HG03025 (cell line): ENCODE data around the gene PTH1R.
"Not testable (repeated sequence)": the region's sequence is repeated elsewhere in the genome, so short reads cannot be mapped to it uniquely, and the experiment has no call there.

Experiments
- ATAC-seq: cut with Tn5 transposase; IDR thresholded peaks from one replicate; pipeline ENCODE4 v1.9.1; 2021; ENCODE audit warnings: mild to moderate bottlenecking, moderate library complexity; ENCODE audit not compliant: unreplicated experiment, low FRiP score

The PTH1R gene

GRCh38 chr3:46908986-46909534 lies 31.5 kb downstream of the PTH1R start:
- ATAC-seq = no peak

GRCh38 chr3:46909535-46910161 lies 32.1 kb downstream of the PTH1R start:
- no peak for ATAC-seq

GRCh38 chr3:46910166-46910760 lies 32.7 kb downstream of the PTH1R start:
- ATAC-seq = no peak

- ATAC-seq = not testable (repeated sequence)
Measured at GRCh38 chr3:46910914-46911313, 33.4 kb downstream of the PTH1R start.

GRCh38 chr3:46912986-46913385 lies 35.5 kb downstream of the PTH1R start:
- no peak for ATAC-seq

- ATAC-seq = no peak
Measured at GRCh38 chr3:46913644-46914043, 36.1 kb downstream of the PTH1R start.

GRCh38 chr3:46914849-46915248 lies 37.3 kb downstream of the PTH1R start:
- no peak for ATAC-seq

- no peak for ATAC-seq
Measured at GRCh38 chr3:46915297-46915822, 37.8 kb downstream of the PTH1R start.

GRCh38 chr3:46916278-46916677 lies 38.8 kb downstream of the PTH1R start:
- no peak for ATAC-seq

- no peak for ATAC-seq
Measured at GRCh38 chr3:46916799-46917198, 39.3 kb downstream of the PTH1R start.

GRCh38 chr3:46917257-46917656 lies 39.7 kb downstream of the PTH1R start:
- ATAC-seq = no peak

- ATAC-seq = no peak
Measured at GRCh38 chr3:46918202-46918601, 40.7 kb downstream of the PTH1R start.

GRCh38 chr3:46918634-46919033 lies 41.1 kb downstream of the PTH1R start:
- ATAC-seq = no peak

- ATAC-seq = no peak
Measured at GRCh38 chr3:46921041-46921440, 43.5 kb downstream of the PTH1R start.

- no peak for ATAC-seq
Measured at GRCh38 chr3:46921871-46922271, 44.4 kb downstream of the PTH1R start.

GRCh38 chr3:46922426-46922825 lies 44.9 kb downstream of the PTH1R start:
- ATAC-seq = no peak

GRCh38 chr3:46922871-46923558 lies 45.5 kb downstream of the PTH1R start:
- no peak for ATAC-seq

- no peak for ATAC-seq
Measured at GRCh38 chr3:46923559-46924350, 46.2 kb downstream of the PTH1R start.

GRCh38 chr3:46924921-46925584 lies 47.5 kb downstream of the PTH1R start:
- no peak for ATAC-seq

- no peak for ATAC-seq
Measured at GRCh38 chr3:46925585-46925934, 48.0 kb downstream of the PTH1R start.
